Measurements from ENCODE around the gene PPP2R5D.
A peak's percentile ranks its signal among the peaks of the same experiment; 100 is the strongest.
"Not testable (repeated sequence)": the region's sequence is repeated elsewhere in the genome, so short reads cannot be mapped to it uniquely, and the experiment has no call there.

The PPP2R5D gene

DNA sequence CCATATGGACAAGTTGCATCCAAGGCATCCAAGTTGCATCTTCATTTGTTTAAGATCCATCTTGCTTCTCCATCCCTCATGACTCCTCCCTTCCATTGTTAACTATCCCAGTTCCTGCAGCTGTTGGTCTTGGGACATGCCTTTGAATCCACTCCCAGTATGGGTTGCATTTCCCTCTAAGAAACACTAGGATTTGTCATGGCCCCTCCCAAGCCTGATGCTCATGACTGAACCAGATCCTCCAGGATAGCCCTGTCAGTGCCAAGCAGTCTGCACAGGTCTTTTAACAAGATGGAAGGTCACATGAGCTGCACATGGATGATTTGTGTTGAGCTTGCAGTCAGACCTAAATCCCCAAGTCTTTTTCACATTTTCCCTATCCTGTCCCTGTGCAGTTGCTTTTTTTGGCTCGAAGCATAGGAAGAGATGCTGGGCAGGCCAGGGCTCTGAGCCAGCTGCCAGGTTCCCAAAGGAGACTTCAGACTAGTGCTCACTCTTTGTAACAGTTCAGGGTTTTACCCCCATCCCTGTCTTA lies 4.2 kb downstream of the PPP2R5D start:
- H3K4me1 Mint-ChIP-seq, result peaks cover 46% of the 10 kb centered on the region
- TF ChIP-seq, protein P1, sequence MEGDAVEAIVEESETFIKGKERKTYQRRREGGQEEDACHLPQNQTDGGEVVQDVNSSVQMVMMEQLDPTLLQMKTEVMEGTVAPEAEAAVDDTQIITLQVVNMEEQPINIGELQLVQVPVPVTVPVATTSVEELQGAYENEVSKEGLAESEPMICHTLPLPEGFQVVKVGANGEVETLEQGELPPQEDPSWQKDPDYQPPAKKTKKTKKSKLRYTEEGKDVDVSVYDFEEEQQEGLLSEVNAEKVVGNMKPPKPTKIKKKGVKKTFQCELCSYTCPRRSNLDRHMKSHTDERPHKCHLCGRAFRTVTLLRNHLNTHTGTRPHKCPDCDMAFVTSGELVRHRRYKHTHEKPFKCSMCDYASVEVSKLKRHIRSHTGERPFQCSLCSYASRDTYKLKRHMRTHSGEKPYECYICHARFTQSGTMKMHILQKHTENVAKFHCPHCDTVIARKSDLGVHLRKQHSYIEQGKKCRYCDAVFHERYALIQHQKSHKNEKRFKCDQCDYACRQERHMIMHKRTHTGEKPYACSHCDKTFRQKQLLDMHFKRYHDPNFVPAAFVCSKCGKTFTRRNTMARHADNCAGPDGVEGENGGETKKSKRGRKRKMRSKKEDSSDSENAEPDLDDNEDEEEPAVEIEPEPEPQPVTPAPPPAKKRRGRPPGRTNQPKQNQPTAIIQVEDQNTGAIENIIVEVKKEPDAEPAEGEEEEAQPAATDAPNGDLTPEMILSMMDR (IDR thresholded peaks at IDR 0.05; ENCODE audit: unreplicated experiment in 3 of 3), result no peak
- H3K9me3 Mint-ChIP-seq, result no peaks in the 10 kb centered on the region
- peak overlapping the region; percentile 27 to 78 (median 71) for H3K4me3 Mint-ChIP-seq
- peaks cover 27% of the 10 kb centered on the region for H3K36me3 Mint-ChIP-seq (ENCODE audit: low read depth)
- H3K27me3 Mint-ChIP-seq (ENCODE audit: low read depth), result no peaks in the 10 kb centered on the region
- H3K27ac Mint-ChIP-seq, result peak overlapping the region in 2 of 3 experiments; percentile 57 to 86

DNA sequence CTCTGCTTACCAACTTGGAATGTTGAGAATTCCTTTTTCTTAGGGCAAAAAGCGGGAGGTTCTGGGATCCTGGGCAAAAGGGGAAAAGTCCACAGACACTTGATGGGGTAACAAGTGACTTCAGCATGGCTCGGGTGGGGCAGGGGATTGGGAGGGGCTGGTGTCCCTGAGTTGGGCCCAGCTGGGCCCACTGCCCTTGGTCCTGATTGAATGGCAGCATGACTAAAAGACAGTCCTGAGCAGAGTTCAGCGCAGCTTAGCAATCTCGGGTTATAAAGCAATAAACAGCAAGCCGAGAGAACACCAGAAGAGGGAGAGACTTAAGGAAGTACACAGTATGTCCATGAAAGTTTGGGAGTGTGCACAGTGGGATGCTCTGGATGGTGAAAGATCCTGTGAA lies 5.6 kb downstream of the PPP2R5D start:
- H3K4me3 Mint-ChIP-seq, result no peak overlapping the region
- H3K9me3 Mint-ChIP-seq, result no peaks in the 10 kb centered on the region
- peaks cover 29% of the 10 kb centered on the region for H3K36me3 Mint-ChIP-seq (ENCODE audit: low read depth)
- TF ChIP-seq, protein P1 (IDR thresholded peaks at IDR 0.05; ENCODE audit: unreplicated experiment in 3 of 3), result no peak
- H3K27me3 Mint-ChIP-seq (ENCODE audit: low read depth), result no peaks in the 10 kb centered on the region
- no peak overlapping the region for H3K27ac Mint-ChIP-seq
- peaks cover 37% of the 10 kb centered on the region for H3K4me1 Mint-ChIP-seq

DNA sequence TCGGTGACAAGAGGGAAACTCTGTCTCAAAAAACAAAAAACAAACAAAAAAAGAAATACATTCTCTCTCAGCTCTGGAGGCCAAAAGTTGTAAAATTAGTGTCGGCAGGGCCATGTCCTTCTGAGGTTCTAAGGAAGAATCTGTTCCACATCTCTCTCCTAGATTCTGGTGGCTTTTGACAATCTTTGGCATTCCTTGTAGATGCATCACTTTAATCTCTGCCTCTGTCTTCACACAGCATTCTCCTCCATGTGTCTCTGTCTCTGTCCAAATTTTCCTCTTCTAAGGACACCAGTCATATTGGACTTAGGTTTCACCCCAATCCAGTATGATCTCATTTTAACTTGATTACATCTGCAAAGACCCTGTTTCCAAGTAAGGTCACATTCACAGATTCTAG lies 9.1 kb downstream of the PPP2R5D start:
- TF ChIP-seq, protein P1 (IDR thresholded peaks at IDR 0.05; ENCODE audit: unreplicated experiment in 3 of 3), result no peak
- Mint-ChIP-seq H3K4me3 (no peak overlapping the region), H3K36me3 (ENCODE audit: low read depth) (peaks cover 30% of the 10 kb centered on the region), H3K27me3 (ENCODE audit: low read depth) (no peaks in the 10 kb centered on the region), H3K9me3 (no peaks in the 10 kb centered on the region), H3K27ac (no peak overlapping the region), H3K4me1 (peaks cover 3% of the 10 kb centered on the region)

DNA sequence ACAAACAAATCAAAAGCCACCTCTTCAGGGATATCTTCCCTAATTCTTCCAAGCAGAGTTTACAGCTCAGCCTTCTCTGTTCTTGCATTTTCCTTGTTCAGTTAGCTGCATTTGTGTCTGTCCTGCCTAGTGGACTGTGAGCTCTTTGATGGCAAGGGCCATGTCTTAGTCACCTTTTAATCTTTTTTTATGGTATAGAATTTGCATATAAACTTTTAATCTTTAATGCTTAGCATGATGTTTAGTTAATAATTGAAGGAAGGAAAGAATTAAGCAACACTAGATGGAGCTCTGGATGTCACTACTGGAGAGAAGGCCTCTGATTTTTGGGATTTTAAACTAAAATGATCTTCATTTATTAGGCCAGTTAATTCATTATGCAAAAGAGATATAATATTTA lies 12.1 kb downstream of the PPP2R5D start:
- H3K27ac Mint-ChIP-seq, result peak overlapping the region; percentile 88 to 93 (median 92)
- no peak overlapping the region for H3K4me3 Mint-ChIP-seq
- H3K4me1 Mint-ChIP-seq, result peaks cover 6% of the 10 kb centered on the region
- H3K36me3 Mint-ChIP-seq (ENCODE audit: low read depth), result peaks cover 21% of the 10 kb centered on the region
- TF ChIP-seq, protein P1 (IDR thresholded peaks at IDR 0.05; ENCODE audit: unreplicated experiment in 3 of 3), result no peak
- no peaks in the 10 kb centered on the region for H3K27me3 Mint-ChIP-seq (ENCODE audit: low read depth)
- H3K9me3 Mint-ChIP-seq, result no peaks in the 10 kb centered on the region

DNA sequence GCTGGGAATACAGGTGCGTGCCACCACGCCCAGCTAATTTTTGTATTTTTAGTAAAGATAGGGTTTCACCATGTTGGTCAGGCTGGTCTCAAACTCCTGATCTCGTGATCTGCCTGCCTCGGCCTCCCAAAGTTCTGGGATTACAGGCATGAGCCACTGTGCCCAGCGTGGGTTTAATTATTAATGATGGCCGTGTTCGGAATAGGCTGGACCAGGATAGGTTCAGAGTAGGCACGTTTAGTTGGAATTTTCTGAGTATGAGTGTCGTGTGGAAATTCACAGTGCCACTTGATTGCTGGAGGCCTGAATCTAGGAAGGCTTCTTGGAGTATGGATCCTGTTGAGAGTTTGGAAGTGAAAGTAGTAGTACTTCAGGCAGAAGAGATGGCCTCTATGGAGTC lies 13.8 kb downstream of the PPP2R5D start:
- H3K36me3 Mint-ChIP-seq (ENCODE audit: low read depth), result peaks cover 21% of the 10 kb centered on the region
- H3K4me1 Mint-ChIP-seq; H3K27me3 Mint-ChIP-seq (ENCODE audit: low read depth); H3K4me3 Mint-ChIP-seq; H3K9me3 Mint-ChIP-seq: not testable (repeated sequence)
- peak overlapping the region in 1 of 3 experiments; percentile 51 for H3K27ac Mint-ChIP-seq

DNA sequence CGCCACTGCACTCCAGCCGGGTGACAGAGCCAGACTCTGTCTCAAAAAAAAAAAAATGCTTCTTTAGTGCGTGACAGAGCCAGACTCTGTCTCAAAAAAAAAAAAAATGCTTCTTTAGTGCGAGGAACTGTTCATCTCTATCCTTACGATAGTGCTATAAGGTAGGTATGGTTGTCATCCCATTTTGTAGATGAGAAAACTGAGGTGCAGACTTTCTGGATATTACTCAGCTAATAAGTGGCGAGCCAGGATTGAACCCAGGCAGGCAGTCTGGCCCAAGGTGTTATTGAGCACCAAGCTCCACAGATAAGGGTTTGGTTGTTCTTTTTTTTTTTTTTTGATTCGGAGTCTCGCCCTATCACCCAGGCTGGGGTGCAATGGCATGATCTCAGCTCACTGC lies 17.5 kb downstream of the PPP2R5D start:
- Mint-ChIP-seq H3K36me3 (ENCODE audit: low read depth) (peaks cover 18% of the 10 kb centered on the region), H3K4me1 (peaks cover 6% of the 10 kb centered on the region)
- TF ChIP-seq, protein P1 (IDR thresholded peaks at IDR 0.05; ENCODE audit: unreplicated experiment in 3 of 3), result no peak

More for the DNA sequence above, 17.5 kb downstream of the PPP2R5D start:
- Mint-ChIP-seq H3K4me3 (no peak overlapping the region), H3K9me3 (no peaks in the 10 kb centered on the region), H3K27ac (no peak overlapping the region), H3K27me3 (ENCODE audit: low read depth) (no peaks in the 10 kb centered on the region)
